Nephron (organoid): Measurements from ENCODE around the gene APAF1.

Experiments
- H3K27ac Mint-ChIP-seq, 3 experiments: 2 replicates each; pipeline ENCODE4 v1.8.0; 2020; ENCODE audit warnings: mixed read lengths in 3 of 3, mild to moderate bottlenecking in 2 of 3, moderate library complexity in 1 of 3
- H3K27me3 Mint-ChIP-seq: 2 replicates; pipeline ENCODE4 v1.8.0; 2021; ENCODE audit warnings: low read depth, mild to moderate bottlenecking, moderate library complexity, mixed read lengths
- H3K36me3 Mint-ChIP-seq: 2 replicates; pipeline ENCODE4 v1.8.0; 2020; ENCODE audit warnings: low read depth, mixed read lengths
- H3K4me1 Mint-ChIP-seq: 2 replicates; pipeline ENCODE4 v1.8.0; 2020; ENCODE audit warnings: mixed read lengths
- H3K4me3 Mint-ChIP-seq, 3 experiments: 2 replicates each; pipeline ENCODE4 v1.8.0; 2020; ENCODE audit warnings: mild to moderate bottlenecking in 3 of 3, mixed read lengths in 3 of 3, moderate library complexity in 2 of 3
- H3K9me3 Mint-ChIP-seq: 2 replicates; pipeline ENCODE4 v1.8.0; 2020; ENCODE audit warnings: mixed read lengths
- CTCF ChIP-seq, 3 experiments: fragments of 200-600 bp; sonication (generic); IDR thresholded peaks; one replicate each; pipeline ENCODE4 v1.5.0; 2021; ENCODE audit warnings: antibody characterized with exemption in 3 of 3; ENCODE audit not compliant: unreplicated experiment in 3 of 3

APAF1 gene

GRCh38 chr12:98678236-98678945 is 33.3 kb downstream of the APAF1 start:
- Mint-ChIP-seq H3K4me3 (no peak overlapping the region), H3K27me3 (no peaks in the 10 kb centered on the region), H3K4me1 (no peaks in the 10 kb centered on the region), H3K36me3 (peaks cover 49% of the 10 kb centered on the region), H3K27ac (no peak overlapping the region), H3K9me3 (no peaks in the 10 kb centered on the region)
- no peak for TF ChIP-seq CTCF (IDR thresholded peaks at IDR 0.05; ENCODE audit: unreplicated experiment in 3 of 3)

GRCh38 chr12:98678946-98679610 is 34.0 kb downstream of the APAF1 start:
- Mint-ChIP-seq H3K4me1 (no peaks in the 10 kb centered on the region), H3K9me3 (no peaks in the 10 kb centered on the region), H3K36me3 (peaks cover 48% of the 10 kb centered on the region), H3K27me3 (no peaks in the 10 kb centered on the region), H3K27ac (no peak overlapping the region), H3K4me3 (no peak overlapping the region)
- TF ChIP-seq CTCF (IDR thresholded peaks at IDR 0.05; ENCODE audit: unreplicated experiment in 3 of 3) = no peak

- no peak overlapping the region for H3K27ac Mint-ChIP-seq
- H3K4me3 Mint-ChIP-seq = no peak overlapping the region
- no peak for TF ChIP-seq CTCF (IDR thresholded peaks at IDR 0.05; ENCODE audit: unreplicated experiment in 3 of 3)
- H3K27me3 Mint-ChIP-seq = no peaks in the 10 kb centered on the region
- H3K9me3 Mint-ChIP-seq = no peaks in the 10 kb centered on the region
- no peaks in the 10 kb centered on the region for H3K4me1 Mint-ChIP-seq
- peaks cover 47% of the 10 kb centered on the region for H3K36me3 Mint-ChIP-seq
These were observed 34.5 kb downstream of the APAF1 start for GRCh38 chr12:98679611-98680005.

DNA sequence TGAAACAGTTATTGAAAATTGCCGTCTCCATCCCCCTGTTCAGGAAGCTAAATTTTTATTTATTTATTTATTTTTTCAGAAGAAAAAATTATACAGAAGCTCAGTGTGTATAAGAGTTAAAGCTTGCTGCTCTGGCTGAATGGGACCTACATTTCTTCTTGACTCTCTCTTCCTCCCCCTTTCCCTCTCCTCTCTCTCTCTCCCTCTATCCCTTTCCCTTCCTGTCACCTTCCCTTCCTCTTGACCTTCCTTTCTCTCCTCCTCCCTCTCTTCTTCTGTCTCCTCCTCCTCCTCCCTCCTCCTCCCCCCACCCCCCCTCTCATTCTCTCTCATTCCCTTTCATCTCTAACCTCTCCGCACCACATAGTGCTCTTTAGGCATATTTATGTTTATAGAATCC is 39.1 kb downstream of the APAF1 start:
- no peak for TF ChIP-seq CTCF (IDR thresholded peaks at IDR 0.05; ENCODE audit: unreplicated experiment in 3 of 3)
- no peaks in the 10 kb centered on the region for H3K4me1 Mint-ChIP-seq
- H3K36me3 Mint-ChIP-seq = peaks cover 64% of the 10 kb centered on the region
- H3K27ac Mint-ChIP-seq = no peak overlapping the region
- H3K27me3 Mint-ChIP-seq = no peaks in the 10 kb centered on the region
- no peaks in the 10 kb centered on the region for H3K9me3 Mint-ChIP-seq
- H3K4me3 Mint-ChIP-seq = no peak overlapping the region

- H3K27me3 Mint-ChIP-seq = no peaks in the 10 kb centered on the region
- no peak overlapping the region for H3K27ac Mint-ChIP-seq
- no peak for TF ChIP-seq CTCF (IDR thresholded peaks at IDR 0.05; ENCODE audit: unreplicated experiment in 3 of 3)
- no peaks in the 10 kb centered on the region for H3K4me1 Mint-ChIP-seq
- no peaks in the 10 kb centered on the region for H3K9me3 Mint-ChIP-seq
- peaks cover 77% of the 10 kb centered on the region for H3K36me3 Mint-ChIP-seq
- H3K4me3 Mint-ChIP-seq = no peak overlapping the region
These were observed 41.5 kb downstream of the APAF1 start for GRCh38 chr12:98686603-98687002.

GRCh38 chr12:98691351-98691750 is 46.3 kb downstream of the APAF1 start:
- Mint-ChIP-seq H3K4me1 (no peaks in the 10 kb centered on the region), H3K9me3 (no peaks in the 10 kb centered on the region), H3K4me3 (no peak overlapping the region), H3K27me3 (no peaks in the 10 kb centered on the region), H3K36me3 (peaks cover 86% of the 10 kb centered on the region), H3K27ac (peak overlapping the region in 1 of 3 experiments; percentile 10)
- TF ChIP-seq CTCF (IDR thresholded peaks at IDR 0.05; ENCODE audit: unreplicated experiment in 3 of 3) = no peak
